ENCODE data around the gene CD247. TPM values are rescaled to one million over a fixed set of nuclear protein-coding genes. Genes with fewer than 3 reads are reported as not detected.
"Not testable (repeated sequence)": the region's sequence is repeated elsewhere in the genome, so short reads cannot be mapped to it uniquely, and the experiment has no call there.

The CD247 gene
- 1.1 TPM in 2 replicates for total RNA-seq (2014; rRNA removed; shearing (Covaris generic))

DNA sequence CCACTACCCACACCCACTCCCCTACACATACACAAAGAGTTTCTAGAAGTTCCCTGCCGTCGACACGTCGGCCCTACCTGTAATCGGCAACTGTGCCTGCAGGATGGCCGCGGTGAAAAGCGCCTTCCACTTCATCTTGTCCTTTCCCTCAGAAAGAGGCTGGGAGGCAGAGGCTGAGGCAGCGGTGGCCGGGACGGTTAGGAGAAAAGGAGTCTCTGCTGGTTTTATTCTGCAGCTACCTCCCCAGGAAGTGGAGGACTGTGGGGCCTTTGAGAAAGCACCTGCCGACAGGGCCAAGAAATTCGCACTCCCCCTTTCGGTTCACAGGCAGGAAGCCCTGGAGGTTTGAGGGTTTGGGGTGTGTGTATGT is at the start of gene CD247:
TSS of gene CD247 (minus strand) at position 199 of the 370 bp plus-strand sequence. CDS start at position 135, 64 bp downstream.
- peaks cover 13% of the 10 kb centered on the region for H3K4me1 ChIP-seq
- H3K27ac ChIP-seq: 0 out of 2 replicates have a peak within 1 kb of the TSS, but pooled peaks have one; percentile 19
- no peaks in the 10 kb centered on the region; the same call in 1 of the 2 replicates for H3K9me3 ChIP-seq (replicated peaks)
- no peaks in the 10 kb centered on the region for H3K36me3 ChIP-seq
- no peak within 1 kb of the TSS for H3K4me3 ChIP-seq
- H3K27me3 ChIP-seq: no peaks in the 10 kb centered on the region
- DNase-seq: no peak

- H3K27ac ChIP-seq: no peak overlapping the region
- no peaks in the 10 kb centered on the region for H3K36me3 ChIP-seq
- no peak for DNase-seq
- no peaks in the 10 kb centered on the region for H3K4me1 ChIP-seq
- H3K4me3 ChIP-seq: no peak overlapping the region
- H3K9me3 ChIP-seq (replicated peaks): no peaks in the 10 kb centered on the region
- H3K27me3 ChIP-seq: no peaks in the 10 kb centered on the region
Observed at GRCh38 chr1:167567663-167568062, 49.3 kb upstream of the CD247 start.

GRCh38 chr1:167566766-167567165 is 48.4 kb upstream of the CD247 start:
- Histone ChIP-seq H3K9me3 (replicated peaks) (no peaks in the 10 kb centered on the region), H3K4me3 (no peak overlapping the region), H3K27me3 (no peaks in the 10 kb centered on the region), H3K27ac (no peak overlapping the region), H3K4me1 (no peaks in the 10 kb centered on the region), H3K36me3 (no peaks in the 10 kb centered on the region)
- DNase-seq: no peak

DNA sequence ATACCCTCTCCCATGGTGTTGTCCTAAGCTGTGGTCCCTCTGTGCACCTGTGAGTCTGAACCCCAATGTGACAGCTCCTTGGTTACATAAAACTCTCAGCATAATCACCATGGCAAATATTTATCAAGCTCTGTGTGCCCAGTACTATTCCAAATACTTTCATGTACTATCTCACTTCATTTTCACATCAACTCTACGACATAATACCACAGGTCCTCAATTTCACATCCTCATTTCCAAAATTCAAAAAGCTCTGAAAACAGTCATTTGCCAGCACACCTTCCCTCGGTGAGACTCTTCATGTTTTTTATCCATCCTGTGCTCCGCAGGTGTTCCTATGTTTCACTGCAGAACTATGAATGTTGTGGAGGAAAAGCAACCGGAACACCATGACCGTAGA is 47.6 kb upstream of the CD247 start:
- H3K9me3 ChIP-seq (replicated peaks): no peaks in the 10 kb centered on the region
- DNase-seq: no peak
- H3K36me3 ChIP-seq: no peaks in the 10 kb centered on the region
- no peak overlapping the region for H3K27ac ChIP-seq
- no peaks in the 10 kb centered on the region for H3K27me3 ChIP-seq
- H3K4me3 ChIP-seq: no peak overlapping the region
- no peaks in the 10 kb centered on the region for H3K4me1 ChIP-seq

DNA sequence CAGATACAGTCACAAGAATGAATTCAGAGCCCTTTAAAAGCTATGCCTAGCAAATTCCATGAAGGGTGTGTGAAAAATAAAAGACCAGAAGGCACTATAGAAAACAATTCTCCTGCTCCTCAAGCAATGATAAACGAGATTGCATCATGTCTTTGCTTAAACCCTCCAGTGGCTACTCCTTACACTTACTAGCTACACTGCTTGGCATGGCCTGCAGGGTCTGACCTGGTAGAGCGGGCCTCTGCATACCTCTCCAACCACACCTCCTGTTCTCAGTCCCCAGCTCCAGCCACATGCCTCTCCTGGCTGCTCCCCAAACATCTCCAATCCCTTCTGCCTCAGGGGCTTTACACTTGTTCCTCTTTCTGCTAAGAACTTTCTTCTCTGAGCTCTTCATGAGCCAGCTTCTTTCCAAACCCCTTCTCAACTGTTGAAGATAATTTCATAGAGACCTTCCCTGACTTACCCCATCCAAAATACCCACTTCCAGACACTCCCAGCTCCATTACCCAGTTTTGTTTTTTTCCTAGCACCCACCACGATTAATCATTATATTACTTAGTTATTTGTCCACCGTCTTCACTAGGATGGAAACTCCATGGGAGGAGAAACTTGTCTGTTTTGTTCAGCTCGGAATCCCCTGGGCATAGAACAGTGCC is 46.4 kb upstream of the CD247 start:
- no peak overlapping the region for H3K4me3 ChIP-seq
- DNase-seq: no peak
- H3K4me1 ChIP-seq: no peaks in the 10 kb centered on the region
- H3K27me3 ChIP-seq: no peaks in the 10 kb centered on the region
- H3K36me3 ChIP-seq: no peaks in the 10 kb centered on the region
- no peaks in the 10 kb centered on the region for H3K9me3 ChIP-seq (replicated peaks)
- no peak overlapping the region for H3K27ac ChIP-seq

- DNase-seq: peak in 1 of 2 experiments; percentile 42
- H3K4me3 ChIP-seq: no peak overlapping the region
- H3K9me3 ChIP-seq (replicated peaks): no peaks in the 10 kb centered on the region
- no peaks in the 10 kb centered on the region for H3K36me3 ChIP-seq
- no peak overlapping the region for H3K27ac ChIP-seq
- H3K27me3 ChIP-seq: no peaks in the 10 kb centered on the region
- H3K4me1 ChIP-seq: no peaks in the 10 kb centered on the region
Observed at GRCh38 chr1:167563579-167564246, 45.4 kb upstream of the CD247 start.

DNA sequence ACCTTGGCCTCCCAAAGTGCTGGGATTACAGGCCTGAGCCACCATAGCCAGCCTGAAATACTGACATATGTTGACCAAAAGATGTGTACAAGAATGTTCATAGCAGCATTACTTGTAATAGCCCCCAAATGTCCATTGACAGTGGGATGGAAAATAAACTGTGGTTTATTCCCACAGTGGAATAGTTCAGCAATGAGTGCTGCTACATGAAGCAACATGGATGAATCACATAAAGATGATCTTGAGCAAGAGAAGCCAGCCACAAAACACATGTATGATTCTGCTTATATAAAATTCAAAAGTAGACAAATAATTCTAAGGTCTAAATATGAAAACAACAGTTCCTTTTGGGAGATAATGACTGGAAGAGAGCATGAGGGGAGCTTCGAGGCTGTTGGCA is 44.4 kb upstream of the CD247 start:
- no peaks in the 10 kb centered on the region for H3K36me3 ChIP-seq
- H3K4me1 ChIP-seq: no peaks in the 10 kb centered on the region
- no peak for DNase-seq
- H3K9me3 ChIP-seq (replicated peaks): no peaks in the 10 kb centered on the region
- no peak overlapping the region for H3K4me3 ChIP-seq
- H3K27me3 ChIP-seq: no peaks in the 10 kb centered on the region
- no peak overlapping the region for H3K27ac ChIP-seq

- Histone ChIP-seq H3K4me3 (no peak overlapping the region), H3K27me3 (no peaks in the 10 kb centered on the region), H3K36me3 (no peaks in the 10 kb centered on the region), H3K4me1 (no peaks in the 10 kb centered on the region), H3K9me3 (replicated peaks) (no peaks in the 10 kb centered on the region), H3K27ac (no peak overlapping the region)
- DNase-seq: no peak
Observed at GRCh38 chr1:167561753-167562152, 43.4 kb upstream of the CD247 start.

DNA sequence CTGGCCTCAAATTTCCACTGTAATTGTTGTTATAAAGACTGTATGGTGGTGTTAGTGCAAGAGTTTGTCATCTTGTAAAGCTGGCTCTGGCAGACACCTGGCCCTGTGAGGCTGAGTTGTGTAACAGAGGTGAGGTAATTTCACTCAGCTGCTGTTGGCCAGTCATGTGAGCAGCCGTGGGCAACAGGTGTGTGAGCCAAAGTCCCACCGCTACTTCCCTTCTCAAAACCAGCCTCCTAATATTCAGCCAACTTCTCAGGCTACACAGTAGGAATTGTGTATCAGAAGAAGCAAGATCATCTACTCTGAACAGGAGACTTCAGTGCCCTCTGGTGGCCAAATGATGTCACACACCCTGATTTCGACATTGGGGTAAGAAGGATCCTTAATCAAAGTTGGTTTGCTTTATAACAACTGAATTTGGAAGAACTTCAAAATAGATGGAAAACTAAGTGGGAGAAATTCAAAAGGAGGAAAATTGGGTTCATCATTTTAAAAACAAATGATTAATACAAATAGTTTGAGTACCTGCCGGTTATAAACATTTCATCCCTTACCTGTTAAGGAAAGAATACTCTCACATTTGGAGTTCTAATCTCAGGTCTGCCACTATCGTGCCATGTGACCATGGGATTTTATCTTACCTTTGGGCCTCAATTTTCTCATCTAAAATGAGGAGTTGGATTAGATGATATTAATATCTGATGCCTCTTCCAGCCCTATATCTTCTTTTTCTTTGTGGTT is 37.8 kb upstream of the CD247 start:
- Histone ChIP-seq H3K4me3 (no peak overlapping the region), H3K4me1 (peaks cover 4% of the 10 kb centered on the region), H3K27me3 (no peaks in the 10 kb centered on the region), H3K36me3 (no peaks in the 10 kb centered on the region), H3K9me3 (replicated peaks) (no peaks in the 10 kb centered on the region), H3K27ac (no peak overlapping the region)
- peak; percentile 64 to 85 for DNase-seq

GRCh38 chr1:167555072-167555471 is 36.7 kb upstream of the CD247 start:
- H3K9me3 ChIP-seq (replicated peaks); DNase-seq; H3K27ac ChIP-seq; H3K4me3 ChIP-seq; H3K4me1 ChIP-seq; H3K27me3 ChIP-seq; H3K36me3 ChIP-seq: not testable (repeated sequence)

DNA sequence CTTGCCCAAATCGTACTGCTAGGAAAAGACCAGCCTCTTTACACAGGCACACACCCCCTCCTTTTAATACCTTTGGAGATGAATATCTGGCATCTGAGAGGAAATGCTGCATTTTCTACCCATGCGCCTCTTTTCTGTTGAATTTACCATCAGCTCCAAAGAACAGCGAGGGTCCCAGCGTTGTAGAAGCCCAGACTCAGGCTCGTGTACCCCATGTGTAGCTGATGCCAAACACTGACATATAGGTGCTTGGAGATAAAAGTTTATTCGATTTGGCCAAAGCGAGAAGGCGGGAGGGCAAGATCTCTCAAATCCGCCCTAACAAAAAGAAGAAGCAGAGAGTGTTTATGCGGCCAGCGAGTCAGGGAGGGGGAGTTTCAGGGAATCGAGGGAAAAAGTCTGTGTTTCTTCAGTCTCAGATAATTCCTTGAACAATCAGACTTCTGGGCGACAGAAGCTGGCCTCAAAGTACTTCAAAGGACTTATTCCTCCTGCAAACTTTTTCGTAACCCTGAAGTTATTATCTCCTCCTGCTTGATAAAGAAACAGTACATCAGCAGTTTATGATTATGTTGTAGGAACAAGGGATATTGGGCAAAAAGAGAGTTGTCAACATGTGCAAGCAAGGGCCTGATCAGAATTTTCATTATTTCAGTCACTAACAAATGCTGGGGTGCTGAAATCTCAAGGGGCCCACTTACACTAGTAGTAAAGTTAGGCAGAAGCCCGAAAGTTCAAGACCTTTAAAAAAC is 35.9 kb upstream of the CD247 start:
- Histone ChIP-seq H3K36me3 (no peaks in the 10 kb centered on the region), H3K4me3 (peak overlapping the region; percentile 75), H3K9me3 (replicated peaks) (no peaks in the 10 kb centered on the region), H3K4me1 (peaks cover 4% of the 10 kb centered on the region), H3K27me3 (no peaks in the 10 kb centered on the region), H3K27ac (no peak overlapping the region)
- DNase-seq: no peak

GRCh38 chr1:167553136-167554027 is 35.1 kb upstream of the CD247 start, which contains the start of gene CREG1:
TSS of gene CREG1 (minus strand) at chr1:167553762.
- Histone ChIP-seq H3K4me3 (peak within 1 kb of the TSS; percentile 75), H3K36me3 (no peaks in the 10 kb centered on the region), H3K27ac (no peak within 1 kb of the TSS), H3K9me3 (replicated peaks) (no peaks in the 10 kb centered on the region), H3K4me1 (peaks cover 4% of the 10 kb centered on the region), H3K27me3 (no peaks in the 10 kb centered on the region)
- DNase-seq: peak; percentile 90 to 93

GRCh38 chr1:167551362-167551761 is 33.0 kb upstream of the CD247 start:
- no peak overlapping the region for H3K27ac ChIP-seq
- no peaks in the 10 kb centered on the region for H3K9me3 ChIP-seq (replicated peaks)
- no peaks in the 10 kb centered on the region for H3K27me3 ChIP-seq
- H3K4me1 ChIP-seq: peaks cover 4% of the 10 kb centered on the region
- no peak for DNase-seq
- H3K4me3 ChIP-seq: no peak overlapping the region
- H3K36me3 ChIP-seq: no peaks in the 10 kb centered on the region
